Body of pancreas (tissue), 4 donors: ENCODE measurements around the gene HORMAD1.

ENCODE experiments used
- POLR2A ChIP-seq, 3 donors: fragments of 450-650 bp; IDR thresholded peaks; one replicate each; pipeline ENCODE4 v1.6.1; 2016; ENCODE audit warnings: antibody characterized with exemption in 3 of 3, mild to moderate bottlenecking in 2 of 3
- TF ChIP-seq, protein P1 (sequence below), 7 experiments: fragments of 450-650 bp in 4 of 7; fragments of 200-600 bp in 3 of 7; sonication (generic) in 3 of 7; IDR thresholded peaks; one replicate each; pipeline ENCODE4 v1.5.1; 2016 to 2019; ENCODE audit warnings: antibody characterized with exemption in 7 of 7

GRCh38 chr1:150763018-150763417 is 42.3 kb upstream of the HORMAD1 start:
- no peak for TF ChIP-seq POLR2A (IDR thresholded peaks at IDR 0.05)
- TF ChIP-seq, protein P1, sequence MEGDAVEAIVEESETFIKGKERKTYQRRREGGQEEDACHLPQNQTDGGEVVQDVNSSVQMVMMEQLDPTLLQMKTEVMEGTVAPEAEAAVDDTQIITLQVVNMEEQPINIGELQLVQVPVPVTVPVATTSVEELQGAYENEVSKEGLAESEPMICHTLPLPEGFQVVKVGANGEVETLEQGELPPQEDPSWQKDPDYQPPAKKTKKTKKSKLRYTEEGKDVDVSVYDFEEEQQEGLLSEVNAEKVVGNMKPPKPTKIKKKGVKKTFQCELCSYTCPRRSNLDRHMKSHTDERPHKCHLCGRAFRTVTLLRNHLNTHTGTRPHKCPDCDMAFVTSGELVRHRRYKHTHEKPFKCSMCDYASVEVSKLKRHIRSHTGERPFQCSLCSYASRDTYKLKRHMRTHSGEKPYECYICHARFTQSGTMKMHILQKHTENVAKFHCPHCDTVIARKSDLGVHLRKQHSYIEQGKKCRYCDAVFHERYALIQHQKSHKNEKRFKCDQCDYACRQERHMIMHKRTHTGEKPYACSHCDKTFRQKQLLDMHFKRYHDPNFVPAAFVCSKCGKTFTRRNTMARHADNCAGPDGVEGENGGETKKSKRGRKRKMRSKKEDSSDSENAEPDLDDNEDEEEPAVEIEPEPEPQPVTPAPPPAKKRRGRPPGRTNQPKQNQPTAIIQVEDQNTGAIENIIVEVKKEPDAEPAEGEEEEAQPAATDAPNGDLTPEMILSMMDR (IDR thresholded peaks at IDR 0.05): no peak
